Measurements from ENCODE around the gene GIMAP8.

- no peak for TF ChIP-seq CTCF (IDR thresholded peaks at IDR 0.05)
- no peak for TF ChIP-seq POLR2A (IDR thresholded peaks at IDR 0.05)
These were observed 20.7 kb upstream of the GIMAP8 start for GRCh38 chr7:150429699-150430098.
